Activated CD4-positive, alpha-beta memory T cell treated with anti-CD3 and anti-CD28 coated beads for 36 hours (primary cell): Measurements from ENCODE around the gene ADCY3. TPM values are rescaled to one million over a fixed set of nuclear protein-coding genes. Genes with fewer than 3 reads are reported as not detected.
"Not testable (repeated sequence)": the region's sequence is repeated elsewhere in the genome, so short reads cannot be mapped to it uniquely, and the experiment has no call there.

Source experiments
- CTCF ChIA-PET: fragments of 350-600 bp; sonication (Branson Sonifier 250); formaldehyde crosslinking; loops from one replicate; lab custom pipeline; 2021; ENCODE audit warnings: antibody characterized with exemption, inconsistent platforms; lab: Charles Lee
- POLR2A ChIA-PET: fragments of 350-600 bp; sonication (Branson Sonifier 250); formaldehyde crosslinking; loops from one replicate; lab custom pipeline; 2021; ENCODE audit warnings: antibody characterized with exemption; lab: Charles Lee
- DNase-seq: peaks from one replicate; pipeline ENCODE4 v3.0.0-alpha.2; 2020
- H3K27ac Mint-ChIP-seq: one replicate; pipeline ENCODE4 v1.8.0; 2021; ENCODE audit warnings: mixed read lengths
- H3K27me3 Mint-ChIP-seq: one replicate; pipeline ENCODE4 v1.8.0; 2021; ENCODE audit warnings: mixed read lengths
- H3K36me3 Mint-ChIP-seq: one replicate; pipeline ENCODE4 v1.8.0; 2021; ENCODE audit warnings: mixed read lengths
- H3K4me1 Mint-ChIP-seq: one replicate; pipeline ENCODE4 v1.8.0; 2021; ENCODE audit warnings: low read depth, mixed read lengths
- H3K4me3 Mint-ChIP-seq: one replicate; pipeline ENCODE4 v1.8.0; 2021; ENCODE audit warnings: mild to moderate bottlenecking, mixed read lengths
- H3K9me3 Mint-ChIP-seq: one replicate; pipeline ENCODE4 v1.8.0; 2021; ENCODE audit warnings: mixed read lengths
- intact Hi-C: fragments of 100-400 bp; cut with micrococcal nuclease; formaldehyde crosslinking; loops from one replicate; pipeline ENCODE4 v1.15.1; 2023
- total RNA-seq, 2 experiments: library from RNA; stranded (reverse); gene quantifications; one replicate each; pipeline ENCODE4 v1.2.3, GENCODE V29; 2021

Gene ADCY3
- total RNA-seq, 2 experiments from 2014 or later = 68.7 to 71.7 TPM

DNA sequence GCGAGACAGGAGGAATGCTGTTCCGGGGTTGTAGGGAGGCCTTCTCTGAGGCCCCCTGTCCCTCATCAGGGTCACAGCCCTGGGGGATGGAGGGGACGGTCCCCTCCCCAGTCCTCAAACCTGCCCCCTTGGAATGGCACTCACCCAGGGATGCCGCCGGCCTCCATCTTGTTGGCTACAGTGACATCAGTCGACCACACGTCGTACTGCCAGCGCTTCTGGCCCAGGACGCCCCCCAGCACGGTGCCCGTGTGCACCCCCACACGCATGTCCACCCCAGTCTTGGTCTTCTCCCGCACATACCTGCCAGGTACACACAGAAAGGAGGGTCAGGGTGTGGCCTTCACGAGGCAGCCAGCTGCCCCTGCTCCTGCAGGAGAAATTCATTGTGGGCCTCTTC is 80.3 kb downstream of the ADCY3 start:
- no peak for DNase-seq
- Mint-ChIP-seq H3K36me3 (peaks cover 25% of the 10 kb centered on the region), H3K27me3 (no peaks in the 10 kb centered on the region), H3K4me3 (no peak overlapping the region), H3K9me3 (no peaks in the 10 kb centered on the region), H3K4me1 (no peaks in the 10 kb centered on the region), H3K27ac (no peak overlapping the region)
- ChIA-PET POLR2A (no interaction called here), CTCF (interaction anchor here (5.3 kb wide), 1 partner anchor 13 kb away, joined by 26 read pairs; no protein-coding TSS in a partner anchor)
- intact Hi-C loops = no loop called here

DNA sequence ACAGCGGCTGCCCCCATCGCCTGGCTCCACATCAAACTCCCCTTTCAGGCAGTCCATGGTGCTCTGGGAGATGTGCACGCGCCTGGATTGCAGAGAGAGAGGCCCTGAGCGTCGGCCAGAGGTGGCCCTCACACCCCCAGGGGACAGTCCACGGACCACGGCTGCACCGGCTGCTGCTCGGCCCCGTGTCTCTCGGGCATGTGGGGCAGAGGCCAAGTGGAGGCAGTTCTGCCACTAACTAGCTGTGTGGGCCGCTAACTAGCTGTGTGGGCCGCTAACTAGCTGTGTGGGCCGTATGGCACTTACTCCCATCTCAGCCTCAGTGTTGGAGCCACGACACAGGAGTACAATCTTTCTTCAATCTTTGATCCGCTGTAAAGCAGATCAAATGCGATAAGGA is 81.5 kb downstream of the ADCY3 start:
- peaks cover 25% of the 10 kb centered on the region for H3K36me3 Mint-ChIP-seq
- no peaks in the 10 kb centered on the region for H3K4me1 Mint-ChIP-seq
- ChIA-PET POLR2A (no interaction called here), CTCF (interaction anchor here (5.3 kb wide), 1 partner anchor 12 kb away, joined by 26 read pairs; no protein-coding TSS in a partner anchor)
- no peak overlapping the region for H3K27ac Mint-ChIP-seq
- H3K4me3 Mint-ChIP-seq = no peak overlapping the region
- DNase-seq = no peak
- intact Hi-C loops = no loop called here
- H3K9me3 Mint-ChIP-seq = no peaks in the 10 kb centered on the region
- no peaks in the 10 kb centered on the region for H3K27me3 Mint-ChIP-seq

DNA sequence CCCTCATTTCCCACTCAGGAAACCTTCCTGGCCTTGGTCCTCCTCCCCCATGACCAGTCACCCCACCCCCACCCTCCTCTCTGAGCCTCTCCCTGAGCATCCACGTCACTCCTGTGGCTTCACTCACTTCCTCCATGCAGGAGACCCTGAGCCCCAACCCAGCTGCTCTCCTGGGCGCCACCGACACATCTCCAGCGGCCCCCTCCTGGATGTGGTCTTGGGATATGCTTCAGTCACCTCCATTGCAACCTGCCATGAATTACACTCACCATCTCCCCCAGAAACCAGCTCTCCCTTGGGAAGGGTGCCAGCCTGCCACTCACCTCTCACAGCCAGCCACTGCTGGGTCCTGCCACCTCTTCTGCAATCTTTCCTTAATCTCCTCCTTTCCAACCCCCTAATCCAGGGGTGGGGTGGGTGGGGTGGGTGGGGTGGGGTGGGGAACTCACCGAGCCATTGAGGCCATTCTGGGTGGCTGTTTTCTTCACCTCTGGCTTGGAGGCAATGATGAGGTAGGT is 82.0 kb downstream of the ADCY3 start:
- ChIA-PET POLR2A (no interaction called here), CTCF (interaction anchor here (5.3 kb wide), 1 partner anchor 12 kb away, joined by 26 read pairs; no protein-coding TSS in a partner anchor)
- H3K4me1 Mint-ChIP-seq = no peaks in the 10 kb centered on the region
- DNase-seq = no peak
- no peak overlapping the region for H3K27ac Mint-ChIP-seq
- peaks cover 27% of the 10 kb centered on the region for H3K36me3 Mint-ChIP-seq
- intact Hi-C loops = no loop called here
- H3K27me3 Mint-ChIP-seq = no peaks in the 10 kb centered on the region
- no peaks in the 10 kb centered on the region for H3K9me3 Mint-ChIP-seq
- no peak overlapping the region for H3K4me3 Mint-ChIP-seq

DNA sequence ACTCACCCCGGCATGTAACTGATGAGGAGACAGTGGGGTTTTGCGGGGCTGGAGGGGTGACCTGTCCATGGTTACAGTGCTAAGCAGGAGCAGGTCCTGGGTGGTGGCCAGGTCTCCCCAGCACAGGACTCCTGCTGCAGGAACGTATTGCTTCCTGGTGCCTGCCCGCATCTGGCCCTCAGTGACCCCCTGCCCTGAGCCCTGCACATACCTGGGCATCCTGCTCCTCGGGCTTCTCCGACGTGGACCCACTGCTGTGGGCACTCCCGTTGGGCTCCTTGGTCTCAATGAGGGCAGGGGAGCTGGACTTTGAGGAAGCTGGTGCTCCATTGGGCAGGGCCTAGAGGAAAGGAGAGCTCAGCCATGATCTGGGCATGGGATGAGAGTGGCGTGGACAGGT is 83.3 kb downstream of the ADCY3 start:
- H3K27ac Mint-ChIP-seq = no peak overlapping the region
- intact Hi-C loops = no loop called here
- ChIA-PET CTCF (interaction anchor here (5.3 kb wide), 1 partner anchor 10 kb away, joined by 26 read pairs; no protein-coding TSS in a partner anchor), POLR2A (no interaction called here)
- H3K27me3 Mint-ChIP-seq = no peaks in the 10 kb centered on the region
- no peaks in the 10 kb centered on the region for H3K4me1 Mint-ChIP-seq
- H3K36me3 Mint-ChIP-seq = peaks cover 27% of the 10 kb centered on the region
- no peaks in the 10 kb centered on the region for H3K9me3 Mint-ChIP-seq
- DNase-seq = no peak
- no peak overlapping the region for H3K4me3 Mint-ChIP-seq

DNA sequence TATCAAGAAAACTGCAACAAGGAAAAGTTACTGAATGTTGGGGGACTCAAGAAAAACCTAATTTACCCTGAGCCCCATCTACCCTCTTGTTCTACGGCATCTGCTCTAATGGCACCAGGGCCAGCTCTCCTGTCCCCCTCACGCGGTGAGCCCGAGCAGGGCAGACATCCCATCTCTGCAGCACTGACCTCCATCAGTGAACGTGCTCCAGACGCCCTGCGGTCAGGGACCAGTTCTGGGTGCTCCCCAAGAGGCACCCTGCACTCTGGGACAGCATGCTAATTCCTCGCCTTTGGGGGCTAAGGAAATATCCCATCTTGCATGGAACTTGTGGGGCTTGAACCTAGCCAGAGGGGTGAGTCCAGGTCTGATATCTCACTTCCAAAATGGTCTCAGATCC is 83.8 kb downstream of the ADCY3 start:
- intact Hi-C loops = no loop called here
- Mint-ChIP-seq H3K4me1 (no peaks in the 10 kb centered on the region), H3K27ac (no peak overlapping the region), H3K27me3 (no peaks in the 10 kb centered on the region), H3K4me3 (no peak overlapping the region), H3K36me3 (peaks cover 26% of the 10 kb centered on the region), H3K9me3 (no peaks in the 10 kb centered on the region)
- ChIA-PET POLR2A (no interaction called here), CTCF (interaction anchor here (5.3 kb wide), 1 partner anchor 10 kb away, joined by 26 read pairs; no protein-coding TSS in a partner anchor)
- DNase-seq = no peak

DNA sequence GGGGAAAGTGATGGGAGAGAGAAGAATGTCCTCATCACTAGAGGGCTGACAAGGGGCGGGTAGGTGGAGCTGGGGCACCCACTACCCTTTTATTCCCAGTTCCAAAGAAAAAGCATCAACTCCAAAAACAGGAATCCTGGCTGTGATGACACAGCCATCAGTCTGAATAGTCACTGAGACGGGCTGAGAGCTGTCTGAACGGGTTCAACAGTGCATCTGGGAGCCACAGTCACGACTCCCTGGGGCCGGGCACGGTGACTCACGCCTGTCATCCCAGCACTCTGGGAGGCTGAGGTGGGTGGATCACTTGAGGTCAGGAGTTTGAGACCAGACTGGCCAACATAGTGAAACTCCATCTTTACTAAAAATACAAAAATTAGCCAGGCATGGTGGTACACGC is 84.6 kb downstream of the ADCY3 start:
- DNase-seq, intact Hi-C loops, H3K27me3 Mint-ChIP-seq, H3K4me3 Mint-ChIP-seq, H3K4me1 Mint-ChIP-seq, H3K9me3 Mint-ChIP-seq, POLR2A ChIA-PET, H3K27ac Mint-ChIP-seq: not testable (repeated sequence)
- CTCF ChIA-PET = interaction anchor here (5.3 kb wide), 1 partner anchor 9 kb away, joined by 26 read pairs; no protein-coding TSS in a partner anchor
- H3K36me3 Mint-ChIP-seq = peaks cover 25% of the 10 kb centered on the region

DNA sequence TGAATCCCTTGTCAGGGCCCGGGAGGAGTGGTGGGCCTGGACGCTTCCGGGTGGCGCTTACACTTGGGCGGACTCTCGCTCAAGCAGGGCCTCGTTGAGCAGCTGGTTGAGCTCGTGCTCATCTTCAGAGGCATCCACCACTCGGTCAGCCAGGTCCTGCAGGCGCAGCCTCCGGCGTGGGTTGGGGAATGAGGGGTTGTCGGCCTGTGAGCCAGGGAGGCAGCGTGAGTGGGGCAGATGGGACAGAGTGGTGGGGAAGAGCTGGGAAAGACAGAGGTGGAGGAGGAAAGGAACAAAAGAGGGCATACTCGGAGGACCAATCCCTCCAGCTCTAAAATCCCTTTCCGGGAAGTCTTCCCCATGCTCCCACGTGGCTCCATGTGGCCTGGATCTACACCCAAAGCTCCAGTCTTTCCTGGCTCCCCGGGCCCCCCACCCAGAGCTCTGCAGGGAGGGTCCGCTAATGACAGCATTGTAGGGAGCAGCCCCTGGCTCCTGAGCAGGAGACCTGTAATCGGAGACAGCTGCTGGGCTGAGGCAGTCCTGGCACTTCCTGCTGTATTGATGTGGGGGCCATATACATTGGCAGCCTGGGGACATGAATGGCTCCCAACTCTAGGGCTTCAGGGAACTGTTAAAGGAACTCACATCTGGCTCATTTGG is 85.2 kb downstream of the ADCY3 start:
- no peak overlapping the region for H3K27ac Mint-ChIP-seq
- H3K4me3 Mint-ChIP-seq = no peak overlapping the region
- H3K36me3 Mint-ChIP-seq = peaks cover 25% of the 10 kb centered on the region
- H3K4me1 Mint-ChIP-seq = no peaks in the 10 kb centered on the region
- H3K9me3 Mint-ChIP-seq = no peaks in the 10 kb centered on the region
- no peak for DNase-seq
- POLR2A ChIA-PET = no interaction called here
- CTCF ChIA-PET = interaction anchor here (5.3 kb wide), 1 partner anchor 8 kb away, joined by 26 read pairs; no protein-coding TSS in a partner anchor
- H3K27me3 Mint-ChIP-seq = no peaks in the 10 kb centered on the region
- intact Hi-C loops = no loop called here

DNA sequence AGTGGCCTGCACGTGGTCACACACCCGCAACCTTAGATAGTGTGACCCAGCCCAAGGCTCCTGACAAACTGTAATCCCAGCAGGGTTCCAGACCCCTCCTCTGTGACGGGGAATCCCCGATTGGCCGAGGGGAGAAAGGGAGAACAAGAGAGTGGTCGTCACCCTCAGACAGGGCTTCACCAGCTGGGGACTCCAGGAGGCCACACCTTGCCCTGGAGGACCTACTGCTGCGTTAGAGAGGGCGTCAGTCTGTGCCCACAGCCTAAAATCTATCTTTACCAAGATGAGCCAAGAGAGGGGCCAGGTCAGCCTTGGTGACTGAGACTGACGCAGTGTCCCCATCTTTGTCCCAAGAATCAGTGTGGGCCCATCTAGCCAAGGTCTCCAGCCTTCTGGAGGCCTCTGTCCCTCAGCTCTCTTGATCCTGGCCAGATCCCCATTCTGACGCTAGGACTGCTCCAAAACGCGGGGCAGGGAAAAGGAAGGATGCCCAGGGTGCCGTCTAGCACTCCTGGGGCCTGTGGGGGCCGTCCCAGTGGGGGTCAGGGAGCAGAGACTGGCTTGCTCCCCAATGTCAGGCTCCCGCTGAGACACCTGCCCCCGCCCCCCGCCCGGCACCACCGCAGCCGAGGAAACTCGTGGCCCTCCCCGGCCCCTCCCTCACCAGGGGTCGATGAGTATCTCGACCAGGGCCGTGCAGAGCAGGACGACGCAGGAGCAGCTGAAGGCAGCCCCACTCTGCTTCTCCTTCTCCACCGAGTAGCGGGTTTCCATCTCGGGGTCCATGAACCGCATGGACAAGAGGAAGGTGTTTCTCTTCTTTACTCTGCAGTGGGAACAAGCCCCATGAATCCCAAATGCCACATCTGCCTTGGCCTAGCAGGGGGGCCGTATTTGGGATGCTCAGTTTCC is 86.0 kb downstream of the ADCY3 start:
- ChIA-PET POLR2A (no interaction called here), CTCF (interaction anchor here (5.3 kb wide), 1 partner anchor 8 kb away, joined by 26 read pairs; no protein-coding TSS in a partner anchor)
- Mint-ChIP-seq H3K27ac (no peak overlapping the region), H3K4me3 (no peak overlapping the region), H3K27me3 (no peaks in the 10 kb centered on the region), H3K9me3 (no peaks in the 10 kb centered on the region), H3K36me3 (peaks cover 21% of the 10 kb centered on the region), H3K4me1 (no peaks in the 10 kb centered on the region)
- no peak for DNase-seq
- intact Hi-C loops = no loop called here

DNA sequence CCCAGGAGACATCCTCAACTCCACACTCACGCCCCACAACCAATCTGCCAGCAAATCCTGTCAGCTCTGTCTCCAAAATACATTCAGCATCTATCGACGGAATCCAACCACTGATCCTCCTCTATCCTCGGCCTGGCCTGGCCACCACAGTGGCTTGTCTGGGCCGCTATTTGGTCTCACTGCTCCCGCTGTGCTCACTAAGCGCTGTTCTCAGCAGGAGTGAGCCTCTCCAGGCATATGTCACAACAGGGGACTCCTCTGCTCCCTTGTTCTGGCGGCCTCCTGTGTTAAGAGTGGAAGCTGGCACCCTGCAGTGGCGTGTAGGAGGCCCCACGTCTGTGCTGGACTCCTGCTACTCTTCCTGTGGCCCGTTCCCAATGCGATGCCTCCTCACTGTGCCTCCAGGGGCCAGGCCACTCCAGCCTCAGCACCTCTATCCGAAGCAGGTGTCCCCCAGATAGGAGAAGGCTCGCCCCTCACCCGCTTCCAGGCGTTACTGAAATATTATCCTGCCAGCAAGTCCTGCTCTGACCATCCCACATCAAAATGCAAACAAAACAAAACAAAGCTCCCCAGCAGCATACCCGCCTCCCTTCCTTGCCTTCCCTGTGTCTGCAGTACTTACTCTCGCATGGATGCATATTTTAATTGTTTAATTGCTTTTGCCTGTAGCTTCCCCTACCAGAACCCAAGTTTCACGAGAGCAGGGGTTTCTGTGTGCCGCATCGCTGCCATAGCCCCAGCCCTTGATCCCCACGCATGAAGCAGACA is 86.9 kb downstream of the ADCY3 start:
- CTCF ChIA-PET = no interaction called here

DNA sequence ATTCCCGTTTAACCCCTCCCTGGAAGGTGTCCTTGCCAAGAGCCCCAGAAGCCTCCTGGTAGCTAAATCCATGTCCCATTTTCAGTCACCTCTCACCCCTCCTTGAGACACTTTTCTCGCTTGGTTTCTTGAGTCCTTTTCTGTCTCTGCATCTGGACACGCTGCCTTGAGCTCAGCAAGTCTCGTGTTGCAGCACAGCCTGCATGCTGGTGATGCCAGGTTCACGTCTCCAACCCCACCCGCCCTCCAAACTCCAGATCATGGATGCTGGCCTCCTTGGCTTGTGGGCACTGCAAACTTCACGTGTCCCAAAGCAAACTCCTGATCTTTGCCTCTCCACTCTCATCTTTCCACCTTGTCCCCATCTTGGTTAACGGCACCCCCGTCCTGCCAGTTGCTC is 87.5 kb downstream of the ADCY3 start:
- Mint-ChIP-seq H3K36me3 (peaks cover 22% of the 10 kb centered on the region), H3K27me3 (no peaks in the 10 kb centered on the region), H3K4me1 (peaks cover 4% of the 10 kb centered on the region), H3K4me3 (no peak overlapping the region), H3K9me3 (no peaks in the 10 kb centered on the region), H3K27ac (no peak overlapping the region)
- no peak for DNase-seq
- intact Hi-C loops = no loop called here
- POLR2A ChIA-PET = no interaction called here
- CTCF ChIA-PET = no interaction called here

More for the DNA sequence above, 86.9 kb downstream of the ADCY3 start:
- Mint-ChIP-seq H3K4me3 (no peak overlapping the region), H3K36me3 (peaks cover 20% of the 10 kb centered on the region), H3K4me1 (no peaks in the 10 kb centered on the region), H3K27ac (no peak overlapping the region), H3K27me3 (no peaks in the 10 kb centered on the region), H3K9me3 (no peaks in the 10 kb centered on the region)
- no peak for DNase-seq
- POLR2A ChIA-PET = no interaction called here
- intact Hi-C loops = no loop called here

DNA sequence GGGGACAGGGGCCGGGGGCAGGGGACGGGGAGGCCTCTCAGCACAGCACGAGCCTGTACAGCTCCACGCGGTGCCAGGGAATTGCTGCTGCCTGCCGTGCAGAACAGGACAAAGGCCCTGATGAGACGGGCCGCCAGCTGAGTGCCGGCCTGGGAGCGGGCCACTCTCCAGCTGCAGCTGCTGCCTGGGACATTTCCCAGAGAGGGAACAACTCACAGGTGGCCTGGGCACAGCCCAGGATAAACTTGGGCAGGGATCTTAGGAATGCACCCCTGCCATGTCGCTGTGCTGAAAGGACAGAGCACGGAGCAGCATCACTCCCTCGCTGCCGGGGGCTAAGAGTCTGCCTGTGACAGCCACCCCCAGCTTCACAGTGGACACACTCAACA is 88.0 kb downstream of the ADCY3 start:
- no peak overlapping the region for H3K4me3 Mint-ChIP-seq
- peaks cover 8% of the 10 kb centered on the region for H3K4me1 Mint-ChIP-seq
- H3K27me3 Mint-ChIP-seq = no peaks in the 10 kb centered on the region
- H3K27ac Mint-ChIP-seq = no peak overlapping the region
- intact Hi-C loops = no loop called here
- DNase-seq = no peak
- H3K36me3 Mint-ChIP-seq = peaks cover 22% of the 10 kb centered on the region
- H3K9me3 Mint-ChIP-seq = no peaks in the 10 kb centered on the region
- POLR2A ChIA-PET = interaction anchor here (0.6 kb wide), 1 partner anchor 448 kb away, joined by 3 read pairs; no protein-coding TSS in a partner anchor
- CTCF ChIA-PET = no interaction called here
